Fibroblast of mammary gland (primary cell): Measurements from ENCODE around the gene METTL21C.

ENCODE experiments used
- DNase-seq: peaks from one replicate; pipeline ENCODE4 v3.0.0-alpha.2; 2010; ENCODE audit warnings: low read depth
- H3K4me3 ChIP-seq: 2 replicates; pipeline ENCODE4 v1.5.1; 2011; ENCODE audit warnings: low read depth, mild to moderate bottlenecking, low read length, moderate library complexity; ENCODE audit not compliant: control insufficient read depth
- CTCF ChIP-seq: conservative IDR thresholded peaks from 2 replicates; pipeline ENCODE4 v1.5.1; 2011; ENCODE audit warnings: low read depth, low read length, inconsistent platforms; ENCODE audit not compliant: control insufficient read depth, insufficient read depth

METTL21C gene

GRCh38 chr13:102682211-102682610 is 12.6 kb downstream of the METTL21C start:
- TF ChIP-seq CTCF, result no peak

GRCh38 chr13:102680842-102681740 is 13.8 kb downstream of the METTL21C start:
- peak; percentile 53 for DNase-seq
- H3K4me3 ChIP-seq, result no peak overlapping the region
- TF ChIP-seq CTCF, result no peak

More at GRCh38 chr13:102682211-102682610, 12.6 kb downstream of the METTL21C start:
- DNase-seq, result no peak
- no peak overlapping the region for H3K4me3 ChIP-seq

GRCh38 chr13:102680133-102680717 is 14.6 kb downstream of the METTL21C start:
- DNase-seq, result no peak
- H3K4me3 ChIP-seq, result no peak overlapping the region
- TF ChIP-seq CTCF, result no peak

GRCh38 chr13:102679449-102680132 is 15.3 kb downstream of the METTL21C start:
- TF ChIP-seq CTCF, result no peak
- DNase-seq, result no peak
- no peak overlapping the region for H3K4me3 ChIP-seq

GRCh38 chr13:102678339-102679107 is 16.3 kb downstream of the METTL21C start:
- no peak overlapping the region for H3K4me3 ChIP-seq
- no peak for TF ChIP-seq CTCF
- no peak for DNase-seq

- TF ChIP-seq CTCF, result no peak
- no peak for DNase-seq
- no peak overlapping the region for H3K4me3 ChIP-seq
These were observed 17.7 kb downstream of the METTL21C start for GRCh38 chr13:102677122-102677521.
